Stomach smooth muscle (tissue), 2 donors: ENCODE measurements around the gene SLC35E2B.
"Not testable (repeated sequence)": the region's sequence is repeated elsewhere in the genome, so short reads cannot be mapped to it uniquely, and the experiment has no call there.

Experiments
- H3K27ac ChIP-seq: one replicate; pipeline ENCODE4 v1.7.0; 2013; ENCODE audit warnings: mild to moderate bottlenecking, low read length, inconsistent platforms
- H3K27me3 ChIP-seq, 2 donors: one replicate each; pipeline ENCODE4 v1.7.0; 2013; ENCODE audit warnings: low read length in 2 of 2; ENCODE audit not compliant: insufficient read depth in 2 of 2, control insufficient read depth in 1 of 2
- H3K36me3 ChIP-seq, 2 donors: one replicate each; pipeline ENCODE4 v1.7.0; 2013; ENCODE audit warnings: low read length in 2 of 2; ENCODE audit not compliant: control insufficient read depth in 2 of 2, insufficient read depth in 2 of 2
- H3K4me1 ChIP-seq: one replicate; pipeline ENCODE4 v1.7.0; 2013; ENCODE audit warnings: low read length; ENCODE audit not compliant: control insufficient read depth, insufficient read depth
- H3K4me3 ChIP-seq, 2 donors: one replicate each; pipeline ENCODE4 v1.7.0; 2013; ENCODE audit warnings: low read length in 2 of 2
- H3K9ac ChIP-seq, 2 donors: one replicate each; pipeline ENCODE4 v1.7.0; 2013; ENCODE audit warnings: low read length in 2 of 2, mild to moderate bottlenecking in 1 of 2
- H3K9me3 ChIP-seq, 2 donors: one replicate each; pipeline ENCODE4 v1.7.0; 2013; ENCODE audit warnings: low read length in 2 of 2; ENCODE audit not compliant: control insufficient read depth in 2 of 2
- donor health status: healthy.
- donor health status: Pancreatic carcinoma.

SLC35E2B gene

GRCh38 chr1:1658583-1659549 lies 33.7 kb downstream of the SLC35E2B start, which contains the start of gene CDK11B:
Gene CDK11B, minus strand, starts transcription at chr1:1659004. Its CDS starts 1,519 bp downstream, at chr1:1657485.
- not testable (repeated sequence) for H3K27me3 ChIP-seq, H3K4me1 ChIP-seq, H3K9me3 ChIP-seq
- Histone ChIP-seq H3K4me3 (peak within 1 kb of the TSS; percentile 69 to 74), H3K27ac (peak within 1 kb of the TSS; percentile 93), H3K36me3 (peaks cover 8 to 12% of the 10 kb centered on the region in 2 donors), H3K9ac (peak within 1 kb of the TSS; percentile 86 to 96)

GRCh38 chr1:1648265-1648664 lies 44.3 kb downstream of the SLC35E2B start:
- H3K36me3 ChIP-seq: peaks cover 29 to 37% of the 10 kb centered on the region in 2 donors
- not testable (repeated sequence) for H3K4me1 ChIP-seq, H3K9ac ChIP-seq, H3K4me3 ChIP-seq, H3K9me3 ChIP-seq, H3K27me3 ChIP-seq, H3K27ac ChIP-seq

- H3K4me3 ChIP-seq, H3K4me1 ChIP-seq, H3K9ac ChIP-seq, H3K27ac ChIP-seq, H3K27me3 ChIP-seq, H3K9me3 ChIP-seq: not testable (repeated sequence)
- H3K36me3 ChIP-seq: peaks cover 29 to 37% of the 10 kb centered on the region in 2 donors
Observed at GRCh38 chr1:1647567-1648241, 44.9 kb downstream of the SLC35E2B start.

- H3K4me1 ChIP-seq, H3K9me3 ChIP-seq, H3K27ac ChIP-seq, H3K9ac ChIP-seq, H3K27me3 ChIP-seq, H3K4me3 ChIP-seq: not testable (repeated sequence)
- H3K36me3 ChIP-seq: peaks cover 20 to 23% of the 10 kb centered on the region in 2 donors
Observed at GRCh38 chr1:1646326-1646725, 46.3 kb downstream of the SLC35E2B start.

- not testable (repeated sequence) for H3K9me3 ChIP-seq, H3K36me3 ChIP-seq, H3K9ac ChIP-seq, H3K27me3 ChIP-seq, H3K27ac ChIP-seq, H3K4me1 ChIP-seq, H3K4me3 ChIP-seq
Observed at GRCh38 chr1:1640711-1641461, 51.7 kb downstream of the SLC35E2B start.

GRCh38 chr1:1640081-1640480 lies 52.5 kb downstream of the SLC35E2B start:
- not testable (repeated sequence) for H3K4me1 ChIP-seq, H3K27ac ChIP-seq, H3K27me3 ChIP-seq, H3K36me3 ChIP-seq, H3K9me3 ChIP-seq, H3K9ac ChIP-seq, H3K4me3 ChIP-seq

- not testable (repeated sequence) for H3K27ac ChIP-seq, H3K36me3 ChIP-seq, H3K4me1 ChIP-seq, H3K9me3 ChIP-seq, H3K9ac ChIP-seq, H3K4me3 ChIP-seq, H3K27me3 ChIP-seq
Observed at GRCh38 chr1:1639368-1639767, 53.2 kb downstream of the SLC35E2B start.

GRCh38 chr1:1638528-1638927 lies 54.1 kb downstream of the SLC35E2B start:
- not testable (repeated sequence) for H3K9ac ChIP-seq, H3K4me3 ChIP-seq, H3K27me3 ChIP-seq, H3K9me3 ChIP-seq, H3K4me1 ChIP-seq, H3K36me3 ChIP-seq, H3K27ac ChIP-seq

- not testable (repeated sequence) for H3K27ac ChIP-seq, H3K9ac ChIP-seq, H3K4me1 ChIP-seq, H3K36me3 ChIP-seq, H3K9me3 ChIP-seq, H3K27me3 ChIP-seq, H3K4me3 ChIP-seq
Observed at GRCh38 chr1:1637479-1637875, 55.1 kb downstream of the SLC35E2B start.

GRCh38 chr1:1636621-1637478 lies 55.7 kb downstream of the SLC35E2B start:
- H3K27me3 ChIP-seq, H3K4me3 ChIP-seq, H3K36me3 ChIP-seq, H3K27ac ChIP-seq, H3K9me3 ChIP-seq, H3K9ac ChIP-seq, H3K4me1 ChIP-seq: not testable (repeated sequence)
